Measurements from ENCODE around the gene MTMR11.

- TF ChIP-seq CTCF (IDR thresholded peaks at IDR 0.05) (no peak), POLR2A (IDR thresholded peaks at IDR 0.05) (no peak)
These were observed 32.7 kb downstream of the MTMR11 start for GRCh38 chr1:149903836-149904491.
